HG03469 (cell line): ENCODE measurements around the gene FRG2.
"Not testable (repeated sequence)": the region's sequence is repeated elsewhere in the genome, so short reads cannot be mapped to it uniquely, and the experiment has no call there.

Experiments used
- ATAC-seq: cut with Tn5 transposase; IDR thresholded peaks from one replicate; pipeline ENCODE4 v1.9.1; 2021; ENCODE audit warnings: mild to moderate bottlenecking, moderate library complexity, moderate number of reproducible peaks; ENCODE audit not compliant: unreplicated experiment

The FRG2 gene

DNA sequence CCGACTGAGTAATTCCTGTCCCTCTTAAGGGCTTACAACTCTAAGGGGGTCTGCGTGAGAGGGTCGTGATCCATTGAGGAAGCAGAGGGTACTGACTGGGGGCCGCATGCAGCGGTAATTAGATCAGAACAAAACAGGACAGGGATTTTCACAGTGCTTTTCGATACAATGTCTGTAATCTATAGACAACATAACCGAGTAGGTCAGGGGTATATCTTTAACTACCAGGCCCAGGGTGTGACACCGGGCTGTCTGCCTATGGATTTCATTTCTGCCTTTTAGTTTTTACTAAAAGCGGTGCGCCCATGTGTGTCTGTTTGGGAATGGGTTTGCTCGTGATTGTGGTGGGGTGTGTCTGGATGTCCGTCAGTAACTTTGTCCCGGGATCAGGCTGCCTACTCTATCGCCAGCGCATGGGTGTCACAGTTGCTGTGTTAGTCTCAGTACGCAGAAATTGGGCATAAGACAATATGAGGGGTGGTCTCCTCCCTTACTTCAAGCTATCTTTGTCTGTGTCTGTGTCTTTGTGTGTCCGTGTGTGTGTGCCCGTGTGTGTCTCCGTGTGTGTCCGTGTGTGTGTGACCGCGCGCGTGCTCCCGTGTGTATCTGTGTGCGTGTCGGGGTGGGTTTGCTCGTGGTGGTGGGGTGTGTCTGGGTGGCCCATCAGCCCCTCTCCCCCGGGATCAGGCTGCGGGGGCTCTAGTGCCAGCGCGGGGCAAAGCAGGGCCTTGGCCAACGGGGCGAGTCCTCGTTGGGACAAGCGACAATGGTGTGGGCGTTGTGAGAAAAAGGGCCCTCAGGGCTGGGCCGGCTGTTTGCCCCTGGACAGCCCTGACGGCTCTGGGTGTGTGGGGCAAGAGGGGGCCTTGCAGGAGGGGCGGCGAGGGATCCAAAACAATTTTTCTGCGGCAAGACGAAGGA lies 10.4 kb downstream of the FRG2 start:
- no peak for ATAC-seq

DNA sequence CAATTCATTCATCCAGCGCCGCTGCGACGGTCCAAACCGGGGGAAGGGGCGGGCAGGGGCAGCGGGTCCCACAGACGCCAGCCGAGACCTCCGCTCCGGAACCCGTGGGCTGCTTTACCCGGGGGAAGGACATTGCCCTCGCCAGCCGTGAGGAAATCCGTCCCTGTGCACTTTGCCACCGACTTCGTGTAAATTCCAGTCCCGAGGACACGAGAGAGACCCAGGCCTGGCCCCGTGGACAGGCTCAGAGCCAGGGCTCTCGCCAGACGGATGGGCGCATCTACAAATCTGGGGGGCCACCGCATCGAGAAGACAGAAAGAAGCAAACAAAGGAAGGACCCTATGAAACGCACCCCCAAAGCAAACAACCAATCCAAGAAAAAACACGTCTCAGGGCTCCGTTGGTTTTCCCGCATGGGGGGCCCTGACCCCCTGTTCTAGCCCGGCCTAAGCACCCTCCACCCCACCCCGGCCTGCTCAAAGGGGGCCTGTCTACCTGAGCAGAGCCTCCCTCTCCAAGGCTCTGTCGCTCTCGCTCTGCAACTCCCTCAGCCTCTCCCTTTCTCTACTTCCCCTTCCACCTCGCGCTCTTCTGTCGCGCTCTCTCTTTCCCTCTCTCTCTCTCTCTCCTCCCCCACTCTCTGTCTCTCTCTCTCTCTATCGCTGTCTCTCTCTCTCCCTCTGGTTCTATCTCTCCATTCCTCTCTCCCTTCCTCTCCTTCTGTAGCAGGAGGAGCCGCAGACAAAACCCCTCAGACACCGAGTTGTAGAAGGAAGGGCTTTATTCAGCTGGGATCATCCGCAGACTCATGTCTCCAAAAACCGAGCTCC lies 11.3 kb downstream of the FRG2 start:
- ATAC-seq, result no peak

DNA sequence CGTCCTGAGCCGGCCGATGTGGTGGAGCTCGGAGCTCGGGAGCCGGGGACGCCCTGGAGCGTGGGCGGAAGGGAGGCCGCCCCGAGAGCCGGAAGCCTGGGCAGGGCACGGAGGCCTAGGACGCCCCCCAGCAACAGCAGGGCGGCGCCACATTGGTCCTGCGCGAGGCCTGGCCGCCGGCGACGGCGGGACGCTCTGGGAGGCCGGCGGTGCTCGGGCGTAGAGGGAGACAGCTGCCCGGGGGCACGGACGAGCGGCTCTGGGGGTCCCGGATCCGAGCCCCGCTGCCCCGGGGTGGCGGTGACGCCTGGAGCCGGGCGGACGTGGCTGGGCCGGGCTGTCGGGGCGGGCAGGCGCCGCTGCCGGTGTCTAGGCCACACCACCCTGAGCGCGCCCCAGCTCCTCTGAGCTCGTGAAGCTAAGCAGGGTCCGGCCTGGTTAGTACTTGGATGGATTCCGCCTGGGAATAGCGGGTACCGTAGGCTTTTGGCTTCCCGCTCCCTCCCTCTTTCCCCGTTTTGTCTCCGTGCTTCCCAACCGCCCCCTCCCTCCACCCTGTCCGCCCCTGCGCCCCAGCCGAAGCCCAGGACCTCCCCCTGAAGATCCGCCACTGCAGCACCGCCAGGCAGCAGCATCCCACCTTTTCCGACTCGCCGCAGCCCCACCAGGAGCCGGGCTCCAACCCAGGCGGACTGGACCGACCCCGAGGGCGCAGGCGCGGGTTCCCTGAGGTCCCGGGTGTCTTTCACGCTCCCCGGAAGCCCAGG lies 12.1 kb downstream of the FRG2 start:
- ATAC-seq, result no peak

DNA sequence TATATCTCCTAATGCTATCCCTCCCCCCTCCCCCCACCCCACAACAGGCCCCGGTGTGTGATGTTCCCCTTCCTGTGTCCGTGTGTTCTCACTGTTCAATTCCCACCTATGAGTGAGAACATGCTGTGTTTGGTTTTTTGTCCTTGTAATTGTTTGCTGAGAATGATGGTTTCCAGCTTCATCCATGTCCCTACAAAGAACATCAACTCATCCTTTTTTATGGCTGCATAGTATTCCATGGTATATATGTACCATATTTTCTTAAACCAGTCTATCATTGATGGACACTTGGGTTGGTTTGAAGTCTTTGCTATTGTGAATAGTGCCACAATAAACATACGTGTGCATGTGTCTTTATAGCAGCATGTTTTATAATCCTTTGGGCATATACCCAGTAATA lies 37.1 kb downstream of the FRG2 start:
- ATAC-seq, result not testable (repeated sequence)

DNA sequence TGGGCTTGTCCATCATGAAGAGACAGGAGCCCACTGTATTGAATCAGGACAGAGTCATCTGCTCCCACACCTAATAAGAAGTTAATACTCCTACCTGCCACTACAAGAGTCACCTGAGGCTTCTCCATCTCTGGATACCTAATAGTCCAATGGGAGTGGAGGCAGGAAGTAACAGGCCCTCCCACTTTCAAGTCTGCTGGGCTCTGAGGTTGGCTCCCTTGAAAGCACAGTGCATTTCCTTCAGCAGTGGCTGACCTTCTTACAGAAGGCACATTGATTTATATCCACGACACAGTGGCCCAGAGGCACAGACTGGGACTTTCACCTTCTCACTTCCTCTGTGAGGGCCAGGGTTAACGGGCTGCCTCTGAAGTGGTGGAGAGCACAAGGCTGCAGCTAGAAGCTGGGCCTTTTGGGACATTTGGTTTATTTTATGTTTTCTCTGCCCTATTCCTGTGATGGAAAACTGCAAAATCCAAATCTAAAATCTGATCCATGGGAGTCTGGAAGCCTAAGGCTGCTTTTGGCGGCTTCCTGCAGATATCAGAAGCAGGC lies 38.1 kb downstream of the FRG2 start:
- ATAC-seq, result no peak

DNA sequence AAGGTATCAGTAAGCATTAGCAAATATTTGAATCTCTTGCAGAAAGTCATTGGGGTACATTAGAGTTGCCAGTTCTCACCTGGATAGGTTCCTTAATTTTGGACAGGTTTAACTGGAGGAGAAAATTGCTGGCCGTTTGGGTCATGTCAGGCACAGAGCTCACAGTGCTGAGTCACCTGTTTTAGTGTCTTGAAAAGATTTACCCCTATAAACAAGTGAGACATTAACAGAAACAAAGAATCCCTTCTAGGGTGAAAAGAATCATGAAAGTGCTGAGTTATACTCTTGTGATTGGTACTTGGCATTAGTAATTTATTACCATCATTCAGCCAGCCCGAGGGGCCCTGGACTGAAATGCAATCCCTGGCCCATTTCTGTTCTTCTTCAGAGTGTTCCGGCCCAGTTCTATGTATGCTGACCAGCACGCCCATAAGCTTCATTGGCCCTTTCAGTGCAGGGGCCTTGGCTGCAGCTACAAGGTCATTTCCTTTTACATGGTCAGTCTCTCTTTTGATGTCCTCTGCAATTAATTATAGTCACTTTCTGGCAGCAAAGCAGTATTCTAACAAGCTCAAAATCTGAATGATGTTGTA lies 41.3 kb downstream of the FRG2 start:
- not testable (repeated sequence) for ATAC-seq

DNA sequence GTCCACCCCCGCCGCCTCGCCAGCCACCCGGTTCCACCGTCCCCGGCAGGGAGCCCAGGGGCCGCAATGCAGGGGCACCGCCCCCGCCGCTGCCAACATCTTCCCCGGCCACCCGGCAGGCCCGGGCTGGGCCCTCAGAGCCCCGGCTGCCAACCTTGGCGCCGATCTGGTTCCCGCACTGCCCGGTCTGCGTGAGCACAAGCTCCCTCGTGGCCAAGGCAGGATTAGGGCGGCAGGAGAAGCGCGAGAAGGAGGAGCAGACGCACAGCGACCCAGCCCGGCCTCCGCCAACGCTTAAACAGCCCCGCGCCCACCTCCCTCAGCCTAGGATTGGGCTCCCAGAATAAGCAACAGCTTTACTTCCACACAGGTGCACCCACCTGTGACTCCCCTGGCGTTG lies 42.4 kb downstream of the FRG2 start:
- not testable (repeated sequence) for ATAC-seq

DNA sequence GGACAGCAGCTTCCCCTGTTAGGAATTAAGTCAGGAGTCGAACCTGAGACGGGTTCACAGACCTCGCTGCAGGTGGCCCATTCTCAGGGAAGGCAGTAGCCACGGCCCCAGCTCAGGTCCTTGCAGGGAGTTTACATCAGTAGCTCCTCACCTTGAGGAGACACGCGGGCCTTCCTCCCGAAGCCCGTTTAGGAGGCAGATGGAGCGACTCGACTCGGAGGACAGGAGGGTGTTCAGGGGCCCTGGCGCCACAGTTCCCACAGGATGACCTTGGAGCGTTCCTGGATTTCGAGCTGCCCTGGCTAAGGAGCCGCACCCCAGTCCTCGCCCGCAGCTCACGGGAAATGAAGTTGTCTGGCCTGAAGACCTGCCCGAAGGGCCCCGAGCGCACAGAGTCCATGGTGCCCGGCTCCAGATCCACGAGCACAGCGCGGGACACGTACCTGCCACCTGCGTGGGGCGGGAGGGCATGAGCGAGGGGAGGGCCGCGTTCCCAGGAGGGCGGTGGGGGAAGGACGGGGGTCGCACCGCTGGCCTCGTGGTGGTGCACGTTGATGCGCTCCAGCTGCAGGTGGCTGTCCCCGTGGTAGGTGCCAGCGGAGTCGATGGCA lies 43.0 kb downstream of the FRG2 start:
- ATAC-seq, result not testable (repeated sequence)

DNA sequence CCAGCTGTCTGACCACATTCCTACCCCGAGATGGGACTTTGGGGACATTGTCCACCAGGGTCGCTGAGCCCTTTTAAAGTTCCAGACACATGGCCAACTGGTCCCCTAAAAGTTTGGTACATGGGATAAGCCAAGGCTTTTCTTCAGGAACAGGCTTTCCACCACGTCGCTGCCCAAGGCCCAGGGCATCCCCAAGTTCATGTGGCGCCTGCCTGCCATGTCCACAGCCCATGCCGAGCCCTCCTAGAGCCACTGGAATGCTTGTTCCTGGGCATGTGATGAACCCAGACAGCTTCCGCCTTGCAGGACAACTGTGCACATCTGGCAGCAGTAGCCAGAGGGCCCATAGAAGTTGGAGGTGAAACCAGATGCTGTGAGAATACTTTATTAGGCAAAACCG lies 45.1 kb downstream of the FRG2 start:
- ATAC-seq, result no peak

DNA sequence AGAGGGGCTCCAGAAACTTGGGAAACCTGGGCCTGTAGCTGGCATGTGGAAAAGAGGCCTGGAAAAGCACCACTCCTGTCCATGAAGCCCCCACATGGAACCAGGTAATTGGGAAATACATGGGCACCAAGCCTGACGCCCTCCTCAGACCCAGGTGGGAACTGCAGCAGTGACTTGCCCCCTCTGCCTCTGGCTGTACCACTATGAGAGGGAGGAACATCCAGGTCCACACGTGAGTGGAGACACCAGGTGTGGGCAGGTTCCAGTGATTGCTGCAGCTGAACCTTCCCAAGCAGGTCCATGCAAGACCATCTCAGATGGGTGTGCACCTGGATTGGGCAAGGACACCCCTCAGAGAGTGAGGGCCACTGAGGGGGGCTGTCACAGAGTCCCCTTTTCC lies 46.8 kb downstream of the FRG2 start:
- ATAC-seq, result not testable (repeated sequence)

DNA sequence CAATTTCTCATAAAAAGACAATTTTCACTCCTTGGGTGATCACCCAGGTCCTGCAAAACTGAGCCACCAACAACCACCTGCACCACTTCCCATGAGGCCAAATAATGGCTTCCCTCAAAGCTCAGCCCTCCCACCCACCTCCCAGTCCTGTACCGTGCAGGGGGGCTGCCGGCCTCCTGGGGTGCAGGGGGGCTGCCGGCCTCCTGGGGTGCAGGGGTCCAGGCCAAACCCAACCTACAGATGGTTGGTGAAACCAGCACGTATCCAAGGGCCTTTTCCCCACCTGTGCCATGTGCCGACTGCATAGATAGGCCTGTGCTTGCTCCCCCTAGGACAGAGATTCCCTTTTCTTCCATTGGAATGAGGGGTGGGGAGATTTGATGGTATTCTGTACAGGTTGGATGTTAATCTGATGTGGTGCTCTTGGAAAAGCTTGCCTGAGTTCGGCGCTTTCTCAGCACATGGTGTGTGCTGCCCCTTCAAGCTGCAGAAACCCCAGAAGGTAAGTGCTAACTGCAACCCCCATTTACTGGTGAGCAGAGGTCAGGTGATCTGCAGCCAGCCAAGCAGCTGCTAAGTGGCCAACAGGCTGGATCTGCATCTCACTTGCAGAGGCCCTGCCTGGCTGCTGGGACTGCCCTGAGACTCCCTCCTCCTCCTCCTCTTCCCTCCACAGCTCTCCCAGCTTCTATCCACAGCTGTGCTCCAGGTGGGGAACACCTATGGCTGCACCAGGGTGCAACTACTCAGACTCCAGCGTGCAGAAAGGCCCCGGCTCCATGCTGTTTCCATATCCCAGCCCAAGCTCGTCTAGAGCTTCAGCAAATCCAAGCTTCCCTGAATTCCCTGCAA lies 47.6 kb downstream of the FRG2 start:
- ATAC-seq, result no peak
